VCaP (cell line): ENCODE data around the gene SLC22A1.

ENCODE experiments used
- H3K27ac ChIP-seq: fragments of 450-650 bp; 2 replicates; pipeline ENCODE4 v1.5.1; 2017
- TF ChIP-seq, protein P1 (sequence below): fragments of 450-650 bp; conservative IDR thresholded peaks from 2 replicates; pipeline ENCODE4 v1.5.1; 2017; ENCODE audit warnings: mild to moderate bottlenecking, moderate library complexity

SLC22A1 gene

DNA sequence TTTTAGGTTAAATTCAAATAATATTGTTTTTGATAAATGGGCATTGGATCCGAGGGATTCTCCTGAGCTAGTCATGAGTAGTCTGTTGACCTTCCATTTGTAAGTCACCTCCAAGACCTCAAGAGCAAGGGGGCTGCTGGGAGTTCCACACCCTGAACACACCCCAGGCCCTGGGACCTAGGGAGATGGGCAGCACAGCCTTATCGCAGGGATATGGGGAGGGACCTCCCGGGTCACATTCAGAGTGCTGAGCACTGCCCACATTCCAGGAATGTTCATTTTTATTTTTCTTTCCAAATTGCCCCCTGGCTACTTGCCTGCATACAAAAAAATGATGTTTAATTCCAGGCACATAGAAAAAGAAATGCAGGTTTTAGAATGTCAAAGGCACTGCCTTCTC is 81.5 kb downstream of the SLC22A1 start:
- TF ChIP-seq, protein P1, sequence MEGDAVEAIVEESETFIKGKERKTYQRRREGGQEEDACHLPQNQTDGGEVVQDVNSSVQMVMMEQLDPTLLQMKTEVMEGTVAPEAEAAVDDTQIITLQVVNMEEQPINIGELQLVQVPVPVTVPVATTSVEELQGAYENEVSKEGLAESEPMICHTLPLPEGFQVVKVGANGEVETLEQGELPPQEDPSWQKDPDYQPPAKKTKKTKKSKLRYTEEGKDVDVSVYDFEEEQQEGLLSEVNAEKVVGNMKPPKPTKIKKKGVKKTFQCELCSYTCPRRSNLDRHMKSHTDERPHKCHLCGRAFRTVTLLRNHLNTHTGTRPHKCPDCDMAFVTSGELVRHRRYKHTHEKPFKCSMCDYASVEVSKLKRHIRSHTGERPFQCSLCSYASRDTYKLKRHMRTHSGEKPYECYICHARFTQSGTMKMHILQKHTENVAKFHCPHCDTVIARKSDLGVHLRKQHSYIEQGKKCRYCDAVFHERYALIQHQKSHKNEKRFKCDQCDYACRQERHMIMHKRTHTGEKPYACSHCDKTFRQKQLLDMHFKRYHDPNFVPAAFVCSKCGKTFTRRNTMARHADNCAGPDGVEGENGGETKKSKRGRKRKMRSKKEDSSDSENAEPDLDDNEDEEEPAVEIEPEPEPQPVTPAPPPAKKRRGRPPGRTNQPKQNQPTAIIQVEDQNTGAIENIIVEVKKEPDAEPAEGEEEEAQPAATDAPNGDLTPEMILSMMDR, result no peak
- no peak overlapping the region for H3K27ac ChIP-seq

DNA sequence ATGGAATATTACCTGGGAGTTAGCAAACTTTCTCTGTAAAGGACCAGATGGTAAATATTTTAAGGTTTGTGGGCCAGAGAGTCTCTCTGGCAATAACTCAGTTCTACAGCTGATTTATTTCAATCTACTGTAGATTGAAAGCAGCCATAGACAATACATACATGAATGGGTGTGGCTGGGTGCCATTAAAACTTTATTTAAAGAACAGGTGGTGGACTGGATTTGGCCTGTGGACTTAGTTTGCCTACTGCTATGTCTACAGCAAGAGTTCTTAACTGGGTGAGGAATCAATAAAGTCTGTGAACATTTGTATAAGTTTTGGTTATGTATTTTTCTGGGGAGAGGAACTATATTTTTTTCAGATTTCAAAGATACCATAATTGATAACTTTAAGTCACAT is 81.9 kb downstream of the SLC22A1 start:
- TF ChIP-seq, protein P1, result no peak
- H3K27ac ChIP-seq, result no peak overlapping the region

DNA sequence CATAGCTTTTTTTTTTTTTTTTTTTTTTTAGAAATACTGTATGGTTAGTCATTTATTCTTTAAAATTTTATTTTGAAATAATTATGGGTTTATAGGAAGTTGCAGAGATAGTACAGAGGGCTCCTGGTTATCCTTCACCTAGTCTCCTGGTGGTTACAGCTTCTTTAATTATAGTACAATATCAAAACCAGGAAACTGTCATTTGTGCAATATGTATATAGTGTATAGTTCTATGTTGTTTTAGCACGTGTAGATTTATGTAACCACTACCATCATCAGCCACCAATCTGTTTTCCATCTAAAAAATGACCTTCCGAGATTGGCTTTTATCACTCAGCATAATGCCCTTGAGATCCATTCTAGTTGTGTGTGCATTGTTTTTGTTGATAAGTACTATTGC is 82.3 kb downstream of the SLC22A1 start:
- H3K27ac ChIP-seq, result no peak overlapping the region
- TF ChIP-seq, protein P1, result no peak

DNA sequence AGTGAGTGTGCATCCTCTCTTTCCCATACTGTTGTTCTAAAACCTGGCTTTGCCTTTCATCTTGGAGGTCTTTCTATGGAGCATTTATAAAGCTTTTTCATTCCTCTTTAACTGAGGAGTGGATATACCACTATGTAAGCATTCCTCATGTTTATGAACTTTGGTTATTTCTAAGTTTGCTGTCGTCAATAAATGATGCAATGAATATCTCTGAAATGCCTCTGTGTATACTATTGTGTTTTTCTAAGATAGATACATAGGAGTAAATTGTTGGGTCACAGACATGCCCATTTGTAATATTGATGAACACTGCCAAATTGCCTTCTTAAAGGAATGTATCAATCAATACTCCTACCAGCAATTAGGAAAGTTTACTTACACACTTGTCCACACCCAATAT is 83.1 kb downstream of the SLC22A1 start:
- no peak overlapping the region for H3K27ac ChIP-seq
- TF ChIP-seq, protein P1, result no peak

DNA sequence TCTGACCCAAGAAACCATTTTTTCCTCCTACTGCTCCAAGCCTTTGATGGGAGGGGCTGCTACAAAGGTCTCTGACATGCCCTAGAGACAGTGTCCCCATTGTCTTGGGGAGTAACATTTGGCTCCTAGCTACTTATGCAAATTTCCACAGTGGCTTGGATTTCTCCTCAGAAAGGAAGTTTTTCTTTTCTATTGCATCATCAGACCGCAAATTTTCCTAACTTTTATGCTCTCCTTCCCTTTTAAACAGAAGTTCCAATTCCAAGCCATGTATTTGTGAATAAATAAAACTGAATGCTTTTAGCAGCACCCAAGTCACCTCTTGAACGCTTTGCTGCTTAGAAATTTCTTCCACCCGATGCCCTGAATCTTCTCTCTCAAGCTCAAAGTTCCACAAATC is 86.0 kb downstream of the SLC22A1 start:
- TF ChIP-seq, protein P1, result no peak
- H3K27ac ChIP-seq, result no peak overlapping the region
